Mucosa of descending colon (tissue), 3 donors: ENCODE results near the gene DEAF1. TPM values are rescaled to one million over a fixed set of nuclear protein-coding genes. Genes with fewer than 3 reads are reported as not detected.

ENCODE experiments used
- ATAC-seq: fragments of 200-7000 bp; cut with Tn5 transposase; one replicate; pipeline ENCODE4 v1.9.1; 2020; ENCODE audit warnings: mild to moderate bottlenecking, moderate library complexity
- DNase-seq, 3 donors: peaks; one replicate each; pipeline ENCODE4 v3.0.0-alpha.2; 2020
- H3K36me3 ChIP-seq: fragments of 200-600 bp; one replicate; pipeline ENCODE4 v1.8.0; 2021; ENCODE audit warnings: low read depth, mild to moderate bottlenecking
- H3K4me1 ChIP-seq: fragments of 200-600 bp; one replicate; pipeline ENCODE4 v1.8.0; 2021; ENCODE audit warnings: low read depth, mild to moderate bottlenecking
- H3K4me3 ChIP-seq: fragments of 200-600 bp; one replicate; pipeline ENCODE4 v1.8.0; 2021; ENCODE audit warnings: mild to moderate bottlenecking
- H3K9me3 ChIP-seq: fragments of 200-600 bp; one replicate; pipeline ENCODE4 v1.8.0; 2021; ENCODE audit warnings: mild to moderate bottlenecking
- intact Hi-C, 2 donors: fragments of 100-400 bp; cut with DNase I in 1 of 2; cut with micrococcal nuclease in 1 of 2; formaldehyde crosslinking; loops; one replicate each; pipeline versions ENCODE4 v1.11.0 to v1.11.1; 2022; cut with DNase I, micrococcal nuclease
- total RNA-seq, 3 donors: library from RNA; stranded (reverse); fragmentation: NEBNext Ultra II Directional in 2 of 3; extraction: Animal tissue kit (Norgen Biotek cat#: 25700) in 2 of 3; gene quantifications; one replicate each; pipeline versions ENCODE4 v1.2.1 to v1.2.4, GENCODE V29; 2021 to 2023
- TF ChIP-seq, protein P1 (sequence below): fragments of 200-600 bp; IDR thresholded peaks from one replicate; pipeline ENCODE4 v1.8.0; 2022; ENCODE audit warnings: antibody characterized with exemption, mild to moderate bottlenecking
- donor health status: DM: no; HTN: no; CAD: no; lungs with moderate emphysema.
- donor health status: DM: no; HTN: no; CAD: no.
- donor health status: DM: no; HTN: yes; CAD: no.

DEAF1 gene
- total RNA-seq, 3 donors from 2014 or later, result 25.1 to 35.7 (median 25.9) TPM

- H3K4me1 ChIP-seq, result peaks cover 12% of the 10 kb centered on the region
- no peak overlapping the region for H3K4me3 ChIP-seq
- ATAC-seq (no peak), DNase-seq (peak in 1 of 3 donors; percentile 27)
- no peaks in the 10 kb centered on the region for H3K9me3 ChIP-seq
- intact Hi-C loops, result no loop called here
- TF ChIP-seq, protein P1, sequence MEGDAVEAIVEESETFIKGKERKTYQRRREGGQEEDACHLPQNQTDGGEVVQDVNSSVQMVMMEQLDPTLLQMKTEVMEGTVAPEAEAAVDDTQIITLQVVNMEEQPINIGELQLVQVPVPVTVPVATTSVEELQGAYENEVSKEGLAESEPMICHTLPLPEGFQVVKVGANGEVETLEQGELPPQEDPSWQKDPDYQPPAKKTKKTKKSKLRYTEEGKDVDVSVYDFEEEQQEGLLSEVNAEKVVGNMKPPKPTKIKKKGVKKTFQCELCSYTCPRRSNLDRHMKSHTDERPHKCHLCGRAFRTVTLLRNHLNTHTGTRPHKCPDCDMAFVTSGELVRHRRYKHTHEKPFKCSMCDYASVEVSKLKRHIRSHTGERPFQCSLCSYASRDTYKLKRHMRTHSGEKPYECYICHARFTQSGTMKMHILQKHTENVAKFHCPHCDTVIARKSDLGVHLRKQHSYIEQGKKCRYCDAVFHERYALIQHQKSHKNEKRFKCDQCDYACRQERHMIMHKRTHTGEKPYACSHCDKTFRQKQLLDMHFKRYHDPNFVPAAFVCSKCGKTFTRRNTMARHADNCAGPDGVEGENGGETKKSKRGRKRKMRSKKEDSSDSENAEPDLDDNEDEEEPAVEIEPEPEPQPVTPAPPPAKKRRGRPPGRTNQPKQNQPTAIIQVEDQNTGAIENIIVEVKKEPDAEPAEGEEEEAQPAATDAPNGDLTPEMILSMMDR, result no peak
- no peaks in the 10 kb centered on the region for H3K36me3 ChIP-seq
Measured at GRCh38 chr11:687751-688150, 7.3 kb downstream of the DEAF1 start.

DNA sequence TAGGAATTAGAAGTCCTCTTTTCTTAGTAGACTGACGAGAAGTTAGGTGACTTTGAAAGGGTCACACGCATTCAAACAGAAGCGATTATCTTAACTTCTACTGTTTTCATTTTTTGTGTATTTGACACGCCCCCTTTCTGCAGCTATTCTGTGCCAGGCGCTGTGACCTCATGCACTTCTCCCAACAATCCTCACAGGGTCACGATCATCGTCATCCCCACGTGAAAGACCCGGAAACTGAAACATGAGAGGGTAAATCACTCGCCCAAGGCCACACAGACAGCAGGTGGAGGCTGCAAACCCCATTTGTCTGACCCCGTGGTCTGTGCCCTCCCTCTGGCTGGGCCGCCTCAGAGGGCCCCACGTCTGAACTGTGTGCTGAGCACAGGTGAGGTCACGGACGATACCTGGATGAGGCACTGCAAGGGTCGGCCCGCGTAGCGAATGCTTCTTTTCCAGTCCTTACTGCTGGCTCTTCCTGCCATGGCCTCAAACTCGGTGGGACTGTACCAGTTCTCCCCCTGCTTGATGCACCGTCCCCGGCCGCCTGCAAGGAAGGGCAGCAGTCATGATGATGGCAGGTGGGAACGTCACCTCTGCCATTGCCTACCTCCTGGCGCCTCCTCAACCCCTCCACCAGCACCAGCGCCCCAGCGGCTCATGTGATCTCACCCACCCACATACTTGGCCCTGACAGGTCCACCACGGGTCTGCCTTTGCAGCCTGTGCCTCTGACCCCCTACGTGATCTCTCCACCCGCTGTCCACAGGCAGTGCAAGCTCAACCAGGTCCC, 8.4 kb downstream of the DEAF1 start:
- ATAC-seq (no peak), DNase-seq (peak in 1 of 3 donors; percentile 43)
- Histone ChIP-seq H3K4me1 (peaks cover 8% of the 10 kb centered on the region), H3K9me3 (no peaks in the 10 kb centered on the region), H3K4me3 (no peak overlapping the region), H3K36me3 (no peaks in the 10 kb centered on the region)
- TF ChIP-seq, protein P1, result no peak
- intact Hi-C loops, result no loop called here

GRCh38 chr11:680970-681369, 14.1 kb downstream of the DEAF1 start:
- no peak for ATAC-seq
- no peaks in the 10 kb centered on the region for H3K36me3 ChIP-seq
- H3K4me1 ChIP-seq, result no peaks in the 10 kb centered on the region
- TF ChIP-seq, protein P1, result no peak
- intact Hi-C loops, result no loop called here
- no peak for DNase-seq
- H3K9me3 ChIP-seq, result no peaks in the 10 kb centered on the region
- no peak overlapping the region for H3K4me3 ChIP-seq

DNA sequence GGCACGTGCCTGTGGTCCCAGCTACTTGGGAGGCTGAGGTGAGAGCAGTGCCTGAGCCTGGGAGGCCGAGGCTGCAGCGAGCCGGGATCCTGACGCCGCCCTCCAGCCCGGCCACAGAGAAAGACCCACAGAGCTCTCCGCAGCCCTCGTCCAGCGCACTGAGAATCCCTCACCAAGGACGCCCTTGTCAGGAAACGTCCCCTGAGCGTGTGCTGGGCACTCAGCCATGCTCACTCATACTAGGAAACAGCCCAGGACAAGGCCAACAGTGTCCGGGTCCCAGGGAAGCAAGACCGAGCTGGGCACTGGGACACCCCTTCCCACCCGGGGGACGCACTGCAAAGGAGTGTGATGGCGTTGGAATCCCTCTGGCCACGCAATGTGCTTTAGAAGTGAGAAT, 14.5 kb downstream of the DEAF1 start:
- no peak for ATAC-seq
- DNase-seq, result peak in 1 of 3 donors; percentile 24
- TF ChIP-seq, protein P1, result no peak
- no peaks in the 10 kb centered on the region for H3K4me1 ChIP-seq
- H3K36me3 ChIP-seq, result no peaks in the 10 kb centered on the region
- intact Hi-C loops, result no loop called here
- no peaks in the 10 kb centered on the region for H3K9me3 ChIP-seq
- H3K4me3 ChIP-seq, result no peak overlapping the region

DNA sequence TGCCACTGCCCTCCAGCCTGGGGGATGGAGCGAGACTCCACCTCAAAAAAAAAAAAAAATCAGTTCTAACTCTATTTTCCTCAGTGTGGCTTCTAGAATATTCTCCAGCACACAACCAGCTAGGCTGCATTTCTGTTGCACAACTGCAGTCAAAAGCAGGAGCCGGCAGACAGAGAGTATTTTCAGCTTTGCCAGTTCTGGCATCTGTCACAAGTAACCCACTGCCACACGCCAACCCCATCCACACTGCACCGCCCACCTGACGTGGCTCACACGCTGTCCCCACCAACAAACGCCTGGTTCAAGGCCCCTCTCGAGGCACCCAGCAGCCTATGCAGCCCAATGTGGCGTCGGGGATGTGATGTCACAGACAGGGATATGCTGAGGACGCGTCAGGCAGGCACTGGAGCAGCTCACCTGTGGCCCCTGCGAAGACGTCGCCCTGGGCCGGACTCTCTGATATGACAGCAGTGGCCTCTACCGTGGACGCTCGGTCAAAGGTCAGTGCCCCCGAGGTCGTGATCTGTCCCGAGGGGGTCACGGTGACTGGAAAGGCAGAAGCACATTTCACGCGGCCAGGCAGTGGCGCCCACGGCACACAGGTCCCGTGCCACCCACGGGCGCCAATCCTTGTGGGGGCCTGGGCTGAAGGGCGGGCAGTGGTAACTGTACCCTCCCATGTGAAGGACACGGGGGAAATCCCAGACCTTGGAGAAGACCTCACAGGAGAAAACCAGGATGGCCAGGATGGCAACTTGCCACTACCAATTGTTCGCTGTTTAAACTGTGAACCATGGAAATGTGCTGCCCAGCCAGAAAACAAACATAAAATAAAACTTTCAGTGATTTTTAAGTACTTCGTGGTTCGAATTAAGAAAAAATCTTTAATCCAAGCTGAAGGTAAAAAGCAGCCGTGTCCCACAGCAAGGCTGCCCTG, 15.5 kb downstream of the DEAF1 start:
- no peaks in the 10 kb centered on the region for H3K4me1 ChIP-seq
- TF ChIP-seq, protein P1, result no peak
- DNase-seq (peak in 1 of 3 donors; percentile 46), ATAC-seq (no peak)
- no peak overlapping the region for H3K4me3 ChIP-seq
- no peaks in the 10 kb centered on the region for H3K9me3 ChIP-seq
- intact Hi-C loops, result no loop called here
- H3K36me3 ChIP-seq, result no peaks in the 10 kb centered on the region
